Neutrophil (primary cell): Measurements from ENCODE around the gene SPATA20.

Experiments
- H3K27ac ChIP-seq: fragments of 200-600 bp; sonication (generic); 2 replicates; pipeline ENCODE4 v1.5.1; 2016; ENCODE audit warnings: mild to moderate bottlenecking, moderate library complexity
- H3K27me3 ChIP-seq: fragments of 200-600 bp; sonication (generic); 2 replicates; pipeline ENCODE4 v1.6.0; 2016; ENCODE audit warnings: mild to moderate bottlenecking
- H3K36me3 ChIP-seq: fragments of 200-600 bp; sonication (generic); 2 replicates; pipeline ENCODE4 v1.5.1; 2017
- H3K4me1 ChIP-seq, 2 experiments: fragments of 200-600 bp in 1 of 2; sonication (generic) in 1 of 2; 1 replicate in 1 of 2; 2 replicates in 1 of 2; pipeline versions ENCODE4 v1.5.1 to v1.6.1; 2013 to 2016; ENCODE audit warnings: low read depth in 1 of 2, low read length in 1 of 2, mild to moderate bottlenecking in 1 of 2, moderate library complexity in 1 of 2; ENCODE audit not compliant: control insufficient read depth in 1 of 2, insufficient read depth in 1 of 2
- H3K4me3 ChIP-seq, 2 experiments: fragments of 200-600 bp in 1 of 2; sonication (generic) in 1 of 2; 1 replicate in 1 of 2; 2 replicates in 1 of 2; pipeline ENCODE4 v1.5.1; 2013 to 2016; ENCODE audit warnings: low read depth in 1 of 2, low read length in 1 of 2, mild to moderate bottlenecking in 1 of 2, moderate library complexity in 1 of 2
- H3K9me3 ChIP-seq: fragments of 200-600 bp; sonication (generic); 2 replicates; pipeline ENCODE4 v1.5.1; 2016
- CTCF ChIP-seq: fragments of 200-600 bp; sonication (generic); IDR thresholded peaks from 2 replicates; pipeline ENCODE4 v1.5.1; 2016; ENCODE audit warnings: antibody characterized with exemption

The SPATA20 gene

GRCh38 chr17:50534222-50534978 is 12.6 kb upstream of the SPATA20 start:
- H3K4me1 ChIP-seq: peaks cover 14 to 32% of the 10 kb centered on the region in 2 experiments
- H3K4me3 ChIP-seq: no peak overlapping the region
- no peak overlapping the region for H3K27ac ChIP-seq
- H3K36me3 ChIP-seq: no peaks in the 10 kb centered on the region
- no peaks in the 10 kb centered on the region for H3K9me3 ChIP-seq
- H3K27me3 ChIP-seq: peaks cover 56% of the 10 kb centered on the region
- TF ChIP-seq CTCF: no peak

GRCh38 chr17:50534979-50535326 is 12.0 kb upstream of the SPATA20 start:
- no peaks in the 10 kb centered on the region for H3K36me3 ChIP-seq
- no peak overlapping the region for H3K4me3 ChIP-seq
- no peak for TF ChIP-seq CTCF
- no peak overlapping the region for H3K27ac ChIP-seq
- H3K9me3 ChIP-seq: no peaks in the 10 kb centered on the region
- H3K4me1 ChIP-seq: peaks cover 14 to 32% of the 10 kb centered on the region in 2 experiments
- peaks cover 50% of the 10 kb centered on the region for H3K27me3 ChIP-seq

- Histone ChIP-seq H3K27me3 (peaks cover 50% of the 10 kb centered on the region), H3K4me3 (no peak overlapping the region), H3K4me1 (peaks cover 14 to 32% of the 10 kb centered on the region in 2 experiments), H3K36me3 (no peaks in the 10 kb centered on the region), H3K27ac (no peak overlapping the region), H3K9me3 (no peaks in the 10 kb centered on the region)
- TF ChIP-seq CTCF: no peak
Measured at GRCh38 chr17:50535407-50535806, 11.6 kb upstream of the SPATA20 start.

GRCh38 chr17:50536683-50537646 is 10.0 kb upstream of the SPATA20 start:
- H3K36me3 ChIP-seq: no peaks in the 10 kb centered on the region
- no peak overlapping the region for H3K4me3 ChIP-seq
- no peak for TF ChIP-seq CTCF
- H3K27ac ChIP-seq: no peak overlapping the region
- H3K27me3 ChIP-seq: peaks cover 50% of the 10 kb centered on the region
- no peaks in the 10 kb centered on the region for H3K9me3 ChIP-seq
- peaks cover 8 to 16% of the 10 kb centered on the region in 2 experiments for H3K4me1 ChIP-seq

- H3K27ac ChIP-seq: no peak overlapping the region
- H3K4me3 ChIP-seq: no peak overlapping the region
- H3K4me1 ChIP-seq: peaks cover 12% of the 10 kb centered on the region in 2 experiments
- H3K9me3 ChIP-seq: no peaks in the 10 kb centered on the region
- H3K36me3 ChIP-seq: no peaks in the 10 kb centered on the region
- H3K27me3 ChIP-seq: peaks cover 40% of the 10 kb centered on the region
- TF ChIP-seq CTCF: no peak
Measured at GRCh38 chr17:50537721-50538548, 9.0 kb upstream of the SPATA20 start.
